ENCODE results near the gene ENG. TPM values are rescaled to one million over a fixed set of nuclear protein-coding genes. Genes with fewer than 3 reads are reported as not detected.

The ENG gene
- total and polyA plus RNA-seq, 5 experiments from 2014 or later: 2.1 to 10.2 (median 5.4) TPM

GRCh38 chr9:127806871-127807270 is 47.6 kb downstream of the ENG start:
- no peak for ATAC-seq
- DNase-seq: no peak
- Mint-ChIP-seq H3K27ac (peak overlapping the region in 1 of 10 donors; percentile 26), H3K9me3 (no peaks in the 10 kb centered on the region), H3K27me3 (no peaks in the 10 kb centered on the region), H3K4me3 (no peak overlapping the region), H3K4me1 (peaks cover 3 to 40% (median 28%) of the 10 kb centered on the region in 4 donors), H3K36me3 (peaks cover 0 to 58% (median 0%) of the 10 kb centered on the region in 3 donors)
- POLR2A ChIA-PET: interaction anchor here (0.8 kb wide), 1 partner anchor 36 kb away, joined by 3 read pairs; no protein-coding TSS in a partner anchor

DNA sequence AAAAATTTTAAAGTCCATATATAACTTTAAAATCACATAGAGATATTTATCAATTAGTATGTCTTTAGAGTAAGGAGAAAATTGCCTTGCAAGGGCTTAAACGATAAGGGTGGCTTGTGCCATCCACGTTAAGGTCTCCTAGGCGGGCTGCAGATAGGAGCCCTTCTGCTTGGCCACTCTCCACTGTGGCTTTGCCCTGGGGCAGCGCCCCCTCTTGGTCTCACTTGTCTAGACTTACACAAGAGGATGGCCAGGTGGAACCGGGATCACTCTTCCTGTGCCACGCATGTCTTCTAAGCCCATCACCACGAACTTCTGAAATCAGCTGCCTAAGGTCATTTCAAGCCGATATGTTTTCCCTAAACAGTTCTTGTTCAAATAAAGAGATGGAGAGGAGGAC is 48.8 kb downstream of the ENG start:
- Mint-ChIP-seq H3K27ac (peak overlapping the region in 6 of 10 donors; percentile 29 to 79 (median 47)), H3K4me1 (peaks cover 3 to 44% (median 31%) of the 10 kb centered on the region in 4 donors), H3K27me3 (no peaks in the 10 kb centered on the region), H3K36me3 (peaks cover 0 to 49% (median 0%) of the 10 kb centered on the region in 3 donors), H3K9me3 (no peaks in the 10 kb centered on the region), H3K4me3 (peak overlapping the region in 1 of 10 donors; percentile 51)
- ATAC-seq (no peak), DNase-seq (peak in 1 of 10 donors; percentile 20)
- POLR2A ChIA-PET: interaction anchor here (0.5 to 6.2 kb wide), 4 partner anchors 13 to 422 kb away, joined by 3 to 46 read pairs (median 7); partner anchors contain the start of gene CDK9

DNA sequence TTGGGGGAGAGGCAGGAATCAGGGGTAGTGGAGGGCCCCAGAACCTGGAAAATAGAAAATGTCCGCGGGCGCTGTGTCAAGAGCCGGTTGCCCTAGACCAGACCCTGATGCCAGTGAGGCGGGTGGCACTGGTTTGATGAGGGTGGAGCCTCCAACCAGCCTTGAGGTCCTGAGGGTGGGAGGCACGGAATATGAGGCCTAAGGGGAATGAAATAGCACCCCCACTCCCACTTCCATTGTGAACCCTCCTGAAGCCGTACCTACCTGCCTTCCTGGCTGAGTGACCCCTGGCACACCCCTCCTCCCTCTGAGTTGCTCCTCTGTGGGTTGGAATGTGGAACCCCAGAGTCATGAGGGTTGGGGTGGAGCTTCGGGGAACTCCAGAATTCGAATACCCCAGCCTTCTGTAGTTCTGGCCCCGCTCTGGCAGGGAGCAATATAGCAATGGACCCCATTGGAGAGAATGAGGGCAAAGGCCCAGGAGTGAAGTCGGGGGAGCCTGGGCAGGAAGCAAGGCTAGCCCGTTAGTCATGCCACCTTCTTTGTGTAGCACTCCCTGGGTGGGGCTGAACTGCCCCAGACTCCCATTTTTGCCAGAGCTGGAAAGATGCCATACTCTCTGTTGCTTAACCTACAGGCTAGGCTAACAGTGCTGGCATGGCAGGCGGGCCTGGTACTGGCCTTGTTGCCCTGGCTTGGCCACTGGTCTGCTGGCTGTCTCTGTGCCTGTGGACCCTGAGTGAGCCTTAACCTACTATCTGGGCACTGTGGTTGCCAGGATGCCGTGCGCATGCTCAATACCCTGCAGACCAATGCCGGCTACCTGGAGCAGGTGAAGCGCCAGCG is 50.7 kb downstream of the ENG start:
- H3K4me1 Mint-ChIP-seq: peaks cover 3 to 43% (median 32%) of the 10 kb centered on the region in 4 donors
- POLR2A ChIA-PET: interaction anchor here (0.7 to 6.2 kb wide), 9 partner anchors 8 to 117 kb away, joined by 3 to 46 read pairs (median 4); partner anchors contain the start of genes CDK9 and ST6GALNAC4
- peaks cover 0 to 36% (median 0%) of the 10 kb centered on the region in 3 donors for H3K36me3 Mint-ChIP-seq
- H3K9me3 Mint-ChIP-seq: no peaks in the 10 kb centered on the region
- no peak for DNase-seq
- H3K4me3 Mint-ChIP-seq: peak overlapping the region; percentile 87 to 97 (median 94)
- ATAC-seq: peak in 1 of 2 donors; percentile 15
- peak overlapping the region; percentile 82 to 97 (median 94) for H3K27ac Mint-ChIP-seq
- no peaks in the 10 kb centered on the region for H3K27me3 Mint-ChIP-seq

- H3K9me3 Mint-ChIP-seq: no peaks in the 10 kb centered on the region
- peak within 1 kb of the TSS; percentile 87 to 97 (median 94) for H3K4me3 Mint-ChIP-seq
- no peaks in the 10 kb centered on the region for H3K27me3 Mint-ChIP-seq
- peaks cover 4 to 47% (median 35%) of the 10 kb centered on the region in 4 donors for H3K4me1 Mint-ChIP-seq
- peaks cover 0 to 29% (median 0%) of the 10 kb centered on the region in 3 donors for H3K36me3 Mint-ChIP-seq
- H3K27ac Mint-ChIP-seq: peak within 1 kb of the TSS; percentile 84 to 97 (median 94)
- DNase-seq (peak; percentile 70 to 91 (median 84)), ATAC-seq (peak; percentile 82 to 89)
- POLR2A ChIA-PET: interaction anchor here (0.6 to 6.2 kb wide), 12 partner anchors 9 to 118 kb away, joined by 3 to 46 read pairs (median 4); partner anchors contain the start of genes CDK9, ST6GALNAC4 and TOR2A
These were observed 51.6 kb downstream of the ENG start, which contains the start of gene FPGS for GRCh38 chr9:127802576-127803443. Gene FPGS, plus strand, starts transcription at chr9:127802882. Its CDS starts 43 bp downstream, at chr9:127802925.

GRCh38 chr9:127801955-127802575 is 52.4 kb downstream of the ENG start:
- Mint-ChIP-seq H3K9me3 (no peaks in the 10 kb centered on the region), H3K36me3 (peaks cover 0 to 21% (median 0%) of the 10 kb centered on the region in 3 donors), H3K27ac (peak overlapping the region; percentile 84 to 97 (median 92)), H3K27me3 (no peaks in the 10 kb centered on the region), H3K4me3 (peak overlapping the region; percentile 79 to 97 (median 88)), H3K4me1 (peaks cover 9 to 48% (median 39%) of the 10 kb centered on the region in 4 donors)
- ATAC-seq (no peak), DNase-seq (no peak)
- POLR2A ChIA-PET: interaction anchor here (0.6 to 6.2 kb wide), 7 partner anchors 9 to 114 kb away, joined by 3 to 46 read pairs (median 10); partner anchors contain the start of genes CDK9, ST6GALNAC4 and TOR2A

- DNase-seq: no peak
- Mint-ChIP-seq H3K27me3 (no peaks in the 10 kb centered on the region), H3K36me3 (peaks cover 0 to 9% (median 0%) of the 10 kb centered on the region in 3 donors), H3K4me1 (peaks cover 14 to 42% (median 30%) of the 10 kb centered on the region in 4 donors), H3K4me3 (peak overlapping the region; percentile 58 to 91 (median 80)), H3K9me3 (no peaks in the 10 kb centered on the region), H3K27ac (peak overlapping the region; percentile 77 to 97 (median 92))
- POLR2A ChIA-PET: interaction anchor here (0.6 to 3.6 kb wide), 12 partner anchors 12 to 119 kb away, joined by 3 to 21 read pairs (median 4); partner anchors contain the start of genes CDK9, PTRH1, SH2D3C and TOR2A
- peak; percentile 51 to 58 for ATAC-seq
These were observed 57.5 kb downstream of the ENG start for GRCh38 chr9:127796852-127797370.

GRCh38 chr9:127796225-127796813 is 58.1 kb downstream of the ENG start:
- Mint-ChIP-seq H3K27me3 (no peaks in the 10 kb centered on the region), H3K36me3 (peaks cover 0 to 15% (median 0%) of the 10 kb centered on the region in 3 donors), H3K4me3 (peak overlapping the region; percentile 58 to 91 (median 80)), H3K9me3 (no peaks in the 10 kb centered on the region), H3K4me1 (peaks cover 14 to 39% (median 29%) of the 10 kb centered on the region in 4 donors), H3K27ac (peak overlapping the region; percentile 77 to 97 (median 92))
- DNase-seq (no peak), ATAC-seq (peak; percentile 26 to 27)
- POLR2A ChIA-PET: interaction anchor here (0.6 to 3.6 kb wide), 15 partner anchors 11 to 495 kb away, joined by 3 to 21 read pairs (median 4); partner anchors contain the start of genes CDK9, PTRH1 and SH2D3C

DNA sequence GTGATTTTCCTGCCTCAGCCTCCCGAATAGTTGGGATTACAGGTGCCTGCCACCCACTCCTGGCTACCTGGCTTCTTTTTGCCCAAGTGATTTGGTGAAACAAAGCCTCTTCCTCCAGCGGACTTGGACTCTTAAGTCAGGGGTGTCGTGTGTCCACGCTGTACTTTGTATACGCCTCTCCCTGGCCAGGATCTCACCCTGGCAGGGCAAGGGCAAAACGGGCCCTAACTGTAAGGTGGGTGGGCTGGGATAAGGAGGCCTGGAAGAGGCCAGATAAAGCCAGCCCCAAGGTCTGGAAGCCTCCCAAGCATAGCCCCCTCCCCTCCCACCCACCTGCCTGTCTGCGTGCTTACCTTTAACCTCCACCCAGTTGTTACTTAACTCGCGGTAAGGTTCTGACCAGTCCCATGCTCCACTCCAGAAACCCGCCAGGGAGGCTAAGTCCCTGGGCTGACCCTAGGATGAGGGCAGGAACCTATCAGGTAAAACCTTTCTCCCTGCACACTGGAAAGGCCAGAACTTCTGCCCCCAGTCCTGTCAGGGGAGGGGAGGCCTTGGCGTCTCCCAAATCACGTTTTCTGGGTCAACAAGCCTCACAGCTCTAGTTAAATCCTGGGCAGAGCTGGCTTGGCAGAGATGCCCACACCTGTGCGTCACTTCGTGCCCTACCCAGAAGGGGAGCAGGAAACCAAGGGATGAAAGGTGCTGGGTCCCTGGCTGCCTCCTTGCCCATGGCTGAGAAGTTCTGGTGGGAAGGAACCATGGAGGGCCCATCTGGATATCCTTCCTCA is 60.3 kb downstream of the ENG start:
- no peaks in the 10 kb centered on the region for H3K27me3 Mint-ChIP-seq
- no peaks in the 10 kb centered on the region for H3K9me3 Mint-ChIP-seq
- no peak for ATAC-seq
- peak overlapping the region in 3 of 10 donors; percentile 36 to 75 (median 70) for H3K27ac Mint-ChIP-seq
- POLR2A ChIA-PET: interaction anchor here (0.6 to 3.6 kb wide), 2 partner anchors 9 to 129 kb away, joined by 5 to 21 read pairs; partner anchors contain the start of gene CDK9
- DNase-seq: no peak
- H3K4me3 Mint-ChIP-seq: no peak overlapping the region
- peaks cover 19 to 45% (median 36%) of the 10 kb centered on the region in 4 donors for H3K4me1 Mint-ChIP-seq
- peaks cover 0 to 35% (median 6%) of the 10 kb centered on the region in 3 donors for H3K36me3 Mint-ChIP-seq

DNA sequence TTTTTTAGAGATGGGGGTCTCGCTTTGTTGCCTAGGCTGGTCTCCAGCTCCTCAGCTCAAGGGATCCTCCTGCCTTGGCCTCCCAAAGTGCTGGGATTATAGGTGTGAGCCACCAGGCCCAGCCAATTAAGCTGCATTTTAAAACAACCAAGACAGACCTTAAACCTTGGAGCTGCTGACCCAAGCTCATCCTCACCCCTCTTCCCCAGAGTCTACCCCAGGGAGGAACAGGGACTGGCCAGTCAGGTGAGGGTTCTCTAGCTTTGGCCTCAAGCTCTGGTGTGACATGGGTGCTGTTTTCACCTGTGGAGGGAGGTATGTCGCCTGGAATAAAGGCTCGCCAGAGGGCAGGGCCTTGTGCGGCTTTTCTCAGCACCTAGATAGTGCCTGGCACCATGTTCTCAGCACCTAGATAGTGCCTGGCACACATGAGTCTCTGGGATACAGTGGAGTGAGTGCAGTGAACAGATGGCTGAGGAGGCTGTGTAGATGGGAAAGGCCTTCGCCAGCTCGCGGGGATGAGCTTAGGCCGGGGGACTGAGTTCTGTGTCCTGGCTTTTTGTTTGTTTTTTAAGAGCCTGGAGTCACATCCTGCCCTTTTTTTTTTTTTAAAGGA is 61.3 kb downstream of the ENG start:
- no peaks in the 10 kb centered on the region for H3K9me3 Mint-ChIP-seq
- no peak overlapping the region for H3K4me3 Mint-ChIP-seq
- peaks cover 0 to 44% (median 6%) of the 10 kb centered on the region in 3 donors for H3K36me3 Mint-ChIP-seq
- DNase-seq: no peak
- peak overlapping the region in 5 of 10 donors; percentile 27 to 59 (median 50) for H3K27ac Mint-ChIP-seq
- H3K27me3 Mint-ChIP-seq: no peaks in the 10 kb centered on the region
- H3K4me1 Mint-ChIP-seq: peaks cover 21 to 51% (median 38%) of the 10 kb centered on the region in 4 donors
- POLR2A ChIA-PET: interaction anchor here (0.6 to 2.0 kb wide), 5 partner anchors 9 to 130 kb away, joined by 3 to 10 read pairs (median 5); partner anchors contain the start of gene FPGS
- ATAC-seq: no peak
